ENCODE data around the gene SOX6.
"Not testable (repeated sequence)": the region's sequence is repeated elsewhere in the genome, so short reads cannot be mapped to it uniquely, and the experiment has no call there.

Gene SOX6

GRCh38 chr11:16382186-16382585, 25.8 kb upstream of the SOX6 start:
- TF ChIP-seq, protein P1, sequence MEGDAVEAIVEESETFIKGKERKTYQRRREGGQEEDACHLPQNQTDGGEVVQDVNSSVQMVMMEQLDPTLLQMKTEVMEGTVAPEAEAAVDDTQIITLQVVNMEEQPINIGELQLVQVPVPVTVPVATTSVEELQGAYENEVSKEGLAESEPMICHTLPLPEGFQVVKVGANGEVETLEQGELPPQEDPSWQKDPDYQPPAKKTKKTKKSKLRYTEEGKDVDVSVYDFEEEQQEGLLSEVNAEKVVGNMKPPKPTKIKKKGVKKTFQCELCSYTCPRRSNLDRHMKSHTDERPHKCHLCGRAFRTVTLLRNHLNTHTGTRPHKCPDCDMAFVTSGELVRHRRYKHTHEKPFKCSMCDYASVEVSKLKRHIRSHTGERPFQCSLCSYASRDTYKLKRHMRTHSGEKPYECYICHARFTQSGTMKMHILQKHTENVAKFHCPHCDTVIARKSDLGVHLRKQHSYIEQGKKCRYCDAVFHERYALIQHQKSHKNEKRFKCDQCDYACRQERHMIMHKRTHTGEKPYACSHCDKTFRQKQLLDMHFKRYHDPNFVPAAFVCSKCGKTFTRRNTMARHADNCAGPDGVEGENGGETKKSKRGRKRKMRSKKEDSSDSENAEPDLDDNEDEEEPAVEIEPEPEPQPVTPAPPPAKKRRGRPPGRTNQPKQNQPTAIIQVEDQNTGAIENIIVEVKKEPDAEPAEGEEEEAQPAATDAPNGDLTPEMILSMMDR (IDR thresholded peaks at IDR 0.05; ENCODE audit: low read depth, low read length), result no peak
- DNase-seq (ENCODE audit: low read depth in 2 of 2), result no peak
- no peak overlapping the region for H3K4me3 ChIP-seq (replicated peaks in 1 of 2; ENCODE audit: low read depth in 2 of 2, low read length in 2 of 2)

- H3K4me3 ChIP-seq (replicated peaks in 1 of 2; ENCODE audit: low read depth in 2 of 2, low read length in 2 of 2), result no peak overlapping the region
- TF ChIP-seq, protein P1 (IDR thresholded peaks at IDR 0.05; ENCODE audit: low read depth, low read length), result no peak
- no peak for DNase-seq (ENCODE audit: low read depth in 2 of 2)
Observed at GRCh38 chr11:16380941-16381568, 24.7 kb upstream of the SOX6 start.

GRCh38 chr11:16378906-16379305, 22.6 kb upstream of the SOX6 start:
- H3K4me3 ChIP-seq (replicated peaks in 1 of 2; ENCODE audit: low read depth in 2 of 2, low read length in 2 of 2), result no peak overlapping the region
- TF ChIP-seq, protein P1 (IDR thresholded peaks at IDR 0.05; ENCODE audit: low read depth, low read length), result no peak
- no peak for DNase-seq (ENCODE audit: low read depth in 2 of 2)

- no peak overlapping the region for H3K4me3 ChIP-seq (replicated peaks in 1 of 2; ENCODE audit: low read depth in 2 of 2, low read length in 2 of 2)
- no peak for DNase-seq (ENCODE audit: low read depth in 2 of 2)
- TF ChIP-seq, protein P1 (IDR thresholded peaks at IDR 0.05; ENCODE audit: low read depth, low read length), result no peak
Observed at GRCh38 chr11:16377746-16378145, 21.4 kb upstream of the SOX6 start.

DNA sequence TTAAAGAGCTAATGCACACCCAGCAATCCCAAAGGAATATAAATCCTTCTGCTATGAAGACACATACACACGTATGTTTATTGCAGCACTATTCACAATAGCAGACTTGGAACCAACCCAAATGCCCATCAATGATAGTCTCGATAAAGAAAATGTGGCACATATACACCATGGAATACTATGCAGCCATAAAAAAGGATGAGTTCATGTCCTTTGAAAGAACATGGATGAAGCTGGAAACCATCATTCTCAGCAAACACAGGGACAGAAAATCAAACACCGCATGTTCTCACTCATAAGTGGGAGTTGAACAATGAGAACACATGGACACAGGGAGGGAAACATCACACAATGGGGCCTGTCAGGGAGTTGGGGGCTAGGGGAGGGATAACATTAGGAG, 19.3 kb upstream of the SOX6 start:
- not testable (repeated sequence) for H3K4me3 ChIP-seq (replicated peaks in 1 of 2; ENCODE audit: low read depth in 2 of 2, low read length in 2 of 2); DNase-seq (ENCODE audit: low read depth in 2 of 2)

- TF ChIP-seq, protein P1 (IDR thresholded peaks at IDR 0.05; ENCODE audit: low read depth, low read length), result no peak
- no peak overlapping the region for H3K4me3 ChIP-seq (replicated peaks in 1 of 2; ENCODE audit: low read depth in 2 of 2, low read length in 2 of 2)
- DNase-seq (ENCODE audit: low read depth in 2 of 2), result no peak
Observed at GRCh38 chr11:16373768-16374167, 17.4 kb upstream of the SOX6 start.

DNA sequence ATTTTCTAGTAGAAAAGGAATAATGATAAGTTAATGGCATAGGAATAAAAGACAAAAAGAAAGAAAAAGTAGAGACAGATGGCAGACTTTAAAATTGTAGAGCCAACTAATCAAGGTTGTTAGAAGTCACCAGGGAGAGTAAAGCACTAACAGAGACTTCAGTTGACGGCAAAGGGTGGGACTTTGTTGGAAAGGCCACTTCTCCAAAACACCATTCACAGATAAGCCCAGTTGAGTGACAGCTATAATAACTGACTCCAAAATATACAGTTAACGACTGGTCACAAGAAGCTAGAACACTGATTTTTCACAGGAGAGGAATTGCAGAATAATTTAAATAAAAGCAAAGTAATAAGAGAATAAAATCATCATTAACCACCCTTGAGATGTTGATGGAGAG, 16.0 kb upstream of the SOX6 start:
- no peak overlapping the region for H3K4me3 ChIP-seq (replicated peaks in 1 of 2; ENCODE audit: low read depth in 2 of 2, low read length in 2 of 2)
- no peak for DNase-seq (ENCODE audit: low read depth in 2 of 2)
- TF ChIP-seq, protein P1 (IDR thresholded peaks at IDR 0.05; ENCODE audit: low read depth, low read length), result no peak

Measured in cardiac fibroblast (primary cell).